Ammon's horn (tissue), 1 donor: ENCODE results near the gene UPK2.

Experiments used
- DNase-seq: peaks from one replicate; pipeline ENCODE4 v3.0.0-alpha.2; 2016; ENCODE audit warnings: low spot score

The UPK2 gene

GRCh38 chr11:118956094-118956846, at the start of gene UPK2:
Gene UPK2 (plus strand): TSS chr11:118956298. CDS start chr11:118956351, 53 bp downstream.
- peak; percentile 94 for DNase-seq

GRCh38 chr11:118907051-118908042, 48.8 kb upstream of the UPK2 start:
- peak; percentile 91 for DNase-seq

GRCh38 chr11:118908264-118908663, 47.8 kb upstream of the UPK2 start:
- DNase-seq = no peak

- DNase-seq = no peak
Observed at GRCh38 chr11:118908901-118909618, 47.0 kb upstream of the UPK2 start.

GRCh38 chr11:118909619-118910308, 46.3 kb upstream of the UPK2 start:
- DNase-seq = no peak

GRCh38 chr11:118910309-118911112, 45.6 kb upstream of the UPK2 start:
- no peak for DNase-seq

- DNase-seq = no peak
Observed at GRCh38 chr11:118911113-118911879, 44.8 kb upstream of the UPK2 start.

GRCh38 chr11:118911880-118912741, 44.0 kb upstream of the UPK2 start:
- DNase-seq = no peak

- no peak for DNase-seq
Observed at GRCh38 chr11:118912742-118913410, 43.2 kb upstream of the UPK2 start.

- peak; percentile 73 for DNase-seq
Observed at GRCh38 chr11:118913411-118914125, 42.5 kb upstream of the UPK2 start.

- peak; percentile 86 for DNase-seq
Observed at GRCh38 chr11:118914178-118914918, 41.8 kb upstream of the UPK2 start.

- no peak for DNase-seq
Observed at GRCh38 chr11:118914987-118915386, 41.1 kb upstream of the UPK2 start.

GRCh38 chr11:118915396-118915795, 40.7 kb upstream of the UPK2 start:
- no peak for DNase-seq

GRCh38 chr11:118915941-118916841, 39.9 kb upstream of the UPK2 start:
- no peak for DNase-seq

GRCh38 chr11:118916842-118917388, 39.2 kb upstream of the UPK2 start:
- DNase-seq = no peak
